ENCODE results near the gene OTULINL. TPM values are rescaled to one million over a fixed set of nuclear protein-coding genes. Genes with fewer than 3 reads are reported as not detected.

The OTULINL gene
- total and polyA plus RNA-seq, 4 experiments from 2014 or later, result 17.8 to 39.6 (median 25.5) TPM

GRCh38 chr5:14581891-14582796 lies 552 bp downstream of the OTULINL start:
- Histone ChIP-seq H3K36me3 (ENCODE audit: insufficient read depth, low read length) (no peaks in the 10 kb centered on the region), H3K4me3 (ENCODE audit: low read length in 2 of 2) (peak overlapping the region; percentile 34 to 67), H3K27ac (ENCODE audit: low read depth, low read length) (peak overlapping the region; percentile 67), H3K4me1 (ENCODE audit: insufficient read depth, low read length) (peaks cover 29% of the 10 kb centered on the region), H3K9me3 (ENCODE audit: control insufficient read depth in 1 of 2, low read length in 2 of 2) (no peaks in the 10 kb centered on the region), H3K27me3 (ENCODE audit: insufficient read depth, low read length) (no peaks in the 10 kb centered on the region)
- peak; percentile 81 to 87 (median 86) for DNase-seq
- peaks cover 0 to 2% (median 0%) of the 10 kb centered on the region in 8 donors for H3K9me3 Mint-ChIP-seq
- POLR2A ChIA-PET (ENCODE audit: partially characterized antibody), result interaction anchor here (0.6 to 5.7 kb wide), 18 partner anchors 11 to 411 kb away, joined by 3 to 108 read pairs (median 4); partner anchors contain the start of genes ANKH and OTULIN
- no peaks in the 10 kb centered on the region for H3K27me3 Mint-ChIP-seq
- peak overlapping the region; percentile 83 to 91 (median 90) for H3K4me3 Mint-ChIP-seq
- peak overlapping the region; percentile 84 to 96 (median 91) for H3K27ac Mint-ChIP-seq
- peaks cover 19 to 50% (median 36%) of the 10 kb centered on the region in 4 donors for H3K4me1 Mint-ChIP-seq
- intact Hi-C loops (cut with micrococcal nuclease), result loop anchor here (1.0 to 5.0 kb wide), 9 partner anchors 13 to 291 kb away; partner anchors contain the start of gene OTULIN
- CTCF ChIA-PET (ENCODE audit: partially characterized antibody), result interaction anchor here (0.7 to 3.6 kb wide), 13 partner anchors 11 to 215 kb away, joined by 3 to 36 read pairs (median 3); no protein-coding TSS in a partner anchor
- peaks cover 4 to 5% of the 10 kb centered on the region in 2 donors for H3K36me3 Mint-ChIP-seq

GRCh38 chr5:14582797-14583137 lies 1.2 kb downstream of the OTULINL start:
- no peak for DNase-seq
- POLR2A ChIA-PET (ENCODE audit: partially characterized antibody), result interaction anchor here (0.6 to 5.7 kb wide), 17 partner anchors 11 to 305 kb away, joined by 3 to 108 read pairs (median 4); partner anchors contain the start of genes ANKH and OTULIN
- peak overlapping the region; percentile 67 for H3K27ac ChIP-seq (ENCODE audit: low read depth, low read length)
- H3K4me1 ChIP-seq (ENCODE audit: insufficient read depth, low read length), result peaks cover 29% of the 10 kb centered on the region
- Mint-ChIP-seq H3K4me1 (peaks cover 21 to 55% (median 39%) of the 10 kb centered on the region in 4 donors), H3K4me3 (peak overlapping the region; percentile 83 to 91 (median 90)), H3K27me3 (no peaks in the 10 kb centered on the region), H3K27ac (peak overlapping the region; percentile 84 to 96 (median 91)), H3K9me3 (peaks cover 0 to 3% (median 0%) of the 10 kb centered on the region in 8 donors), H3K36me3 (peaks cover 4 to 5% of the 10 kb centered on the region in 2 donors)
- CTCF ChIA-PET (ENCODE audit: partially characterized antibody), result interaction anchor here (0.7 to 3.6 kb wide), 14 partner anchors 11 to 215 kb away, joined by 3 to 36 read pairs (median 3); no protein-coding TSS in a partner anchor
- no peaks in the 10 kb centered on the region for H3K9me3 ChIP-seq (ENCODE audit: control insufficient read depth in 1 of 2, low read length in 2 of 2)
- no peaks in the 10 kb centered on the region for H3K36me3 ChIP-seq (ENCODE audit: insufficient read depth, low read length)
- H3K4me3 ChIP-seq (ENCODE audit: low read length in 2 of 2), result peak overlapping the region in 1 of 2 donors; percentile 67
- intact Hi-C loops (cut with micrococcal nuclease), result loop anchor here (1.0 to 5.0 kb wide), 7 partner anchors 13 to 290 kb away; partner anchors contain the start of gene OTULIN
- H3K27me3 ChIP-seq (ENCODE audit: insufficient read depth, low read length), result no peaks in the 10 kb centered on the region

DNA sequence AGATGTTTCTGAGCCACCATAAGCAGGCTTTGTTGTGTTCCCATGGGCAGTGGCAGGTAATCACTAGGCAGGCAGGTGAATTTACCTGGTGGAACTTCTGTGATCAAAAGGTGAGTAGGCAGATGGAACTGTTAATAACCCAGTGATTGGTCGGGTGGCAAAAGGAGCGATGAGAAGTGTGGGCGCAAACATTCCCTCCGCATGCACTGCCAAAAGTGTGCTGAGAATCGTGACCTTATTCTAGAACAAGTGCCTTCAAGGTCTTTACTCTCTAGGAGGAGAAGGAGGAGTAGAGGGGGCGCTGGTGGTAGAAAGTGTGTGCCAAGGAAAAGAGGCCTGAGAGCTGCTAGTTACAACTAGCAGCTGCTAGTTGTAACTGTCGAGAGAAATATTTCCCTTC lies 3.3 kb downstream of the OTULINL start:
- Mint-ChIP-seq H3K4me1 (peaks cover 31 to 72% (median 54%) of the 10 kb centered on the region in 4 donors), H3K36me3 (peaks cover 4 to 5% of the 10 kb centered on the region in 2 donors), H3K4me3 (peak overlapping the region in 4 of 8 donors; percentile 1 to 33 (median 20)), H3K9me3 (peaks cover 0 to 4% (median 0%) of the 10 kb centered on the region in 8 donors), H3K27ac (peak overlapping the region in 1 of 7 donors; percentile 50), H3K27me3 (no peaks in the 10 kb centered on the region)
- Histone ChIP-seq H3K4me3 (ENCODE audit: low read length in 2 of 2) (no peak overlapping the region), H3K4me1 (ENCODE audit: insufficient read depth, low read length) (peaks cover 29% of the 10 kb centered on the region), H3K9me3 (ENCODE audit: control insufficient read depth in 1 of 2, low read length in 2 of 2) (no peaks in the 10 kb centered on the region), H3K36me3 (ENCODE audit: insufficient read depth, low read length) (no peaks in the 10 kb centered on the region), H3K27me3 (ENCODE audit: insufficient read depth, low read length) (no peaks in the 10 kb centered on the region), H3K27ac (ENCODE audit: low read depth, low read length) (no peak overlapping the region)
- intact Hi-C loops (cut with micrococcal nuclease), result loop anchor here (5.0 kb wide), 1 partner anchor 62 kb away; no protein-coding TSS in a partner anchor
- ChIA-PET POLR2A (ENCODE audit: partially characterized antibody) (interaction anchor here (5.7 kb wide), 1 partner anchor 8 kb away, joined by 108 read pairs; no protein-coding TSS in a partner anchor), CTCF (ENCODE audit: partially characterized antibody) (interaction anchor here (2.0 kb wide), 1 partner anchor 221 kb away, joined by 6 read pairs; no protein-coding TSS in a partner anchor)
- DNase-seq, result no peak

- H3K27me3 ChIP-seq (ENCODE audit: insufficient read depth, low read length), result no peaks in the 10 kb centered on the region
- Mint-ChIP-seq H3K9me3 (peaks cover 0 to 4% (median 0%) of the 10 kb centered on the region in 8 donors), H3K4me1 (peaks cover 43 to 94% (median 64%) of the 10 kb centered on the region in 4 donors), H3K27me3 (no peaks in the 10 kb centered on the region), H3K36me3 (peaks cover 4 to 5% of the 10 kb centered on the region in 2 donors), H3K4me3 (peak overlapping the region in 1 of 8 donors; percentile 27), H3K27ac (peak overlapping the region in 2 of 7 donors; percentile 38 to 57)
- ChIA-PET POLR2A (ENCODE audit: partially characterized antibody) (no interaction called here), CTCF (ENCODE audit: partially characterized antibody) (interaction anchor here (0.9 to 1.9 kb wide), 2 partner anchors 12 to 61 kb away, joined by 3 to 7 read pairs; no protein-coding TSS in a partner anchor)
- H3K4me3 ChIP-seq (ENCODE audit: low read length in 2 of 2), result no peak overlapping the region
- H3K36me3 ChIP-seq (ENCODE audit: insufficient read depth, low read length), result no peaks in the 10 kb centered on the region
- intact Hi-C loops (cut with micrococcal nuclease), result no loop called here
- no peak overlapping the region for H3K27ac ChIP-seq (ENCODE audit: low read depth, low read length)
- peaks cover 48% of the 10 kb centered on the region for H3K4me1 ChIP-seq (ENCODE audit: insufficient read depth, low read length)
- H3K9me3 ChIP-seq (ENCODE audit: control insufficient read depth in 1 of 2, low read length in 2 of 2), result no peaks in the 10 kb centered on the region
- DNase-seq, result no peak
Measured at GRCh38 chr5:14587150-14587549, 5.6 kb downstream of the OTULINL start.

- Histone ChIP-seq H3K4me3 (ENCODE audit: low read length in 2 of 2) (no peak overlapping the region), H3K4me1 (ENCODE audit: insufficient read depth, low read length) (peaks cover 50% of the 10 kb centered on the region), H3K36me3 (ENCODE audit: insufficient read depth, low read length) (no peaks in the 10 kb centered on the region), H3K27ac (ENCODE audit: low read depth, low read length) (no peak overlapping the region), H3K27me3 (ENCODE audit: insufficient read depth, low read length) (no peaks in the 10 kb centered on the region), H3K9me3 (ENCODE audit: control insufficient read depth in 1 of 2, low read length in 2 of 2) (no peaks in the 10 kb centered on the region)
- CTCF ChIA-PET (ENCODE audit: partially characterized antibody), result interaction anchor here (1.1 to 1.9 kb wide), 2 partner anchors 60 to 200 kb away, joined by 3 to 7 read pairs; no protein-coding TSS in a partner anchor
- intact Hi-C loops (cut with micrococcal nuclease), result no loop called here
- peaks cover 49 to 94% (median 67%) of the 10 kb centered on the region in 4 donors for H3K4me1 Mint-ChIP-seq
- H3K27me3 Mint-ChIP-seq, result no peaks in the 10 kb centered on the region
- POLR2A ChIA-PET (ENCODE audit: partially characterized antibody), result no interaction called here
- peak overlapping the region in 2 of 7 donors; percentile 14 to 51 for H3K27ac Mint-ChIP-seq
- H3K4me3 Mint-ChIP-seq, result no peak overlapping the region
- H3K9me3 Mint-ChIP-seq, result peaks cover 0 to 4% (median 0%) of the 10 kb centered on the region in 8 donors
- H3K36me3 Mint-ChIP-seq, result peaks cover 4% of the 10 kb centered on the region in 2 donors
- DNase-seq, result no peak
Measured at GRCh38 chr5:14588145-14588544, 6.6 kb downstream of the OTULINL start.

GRCh38 chr5:14588758-14589543 lies 7.4 kb downstream of the OTULINL start:
- no peak overlapping the region for H3K27ac ChIP-seq (ENCODE audit: low read depth, low read length)
- peaks cover 53 to 94% (median 70%) of the 10 kb centered on the region in 4 donors for H3K4me1 Mint-ChIP-seq
- H3K27me3 ChIP-seq (ENCODE audit: insufficient read depth, low read length), result no peaks in the 10 kb centered on the region
- H3K36me3 Mint-ChIP-seq, result peaks cover 1 to 4% of the 10 kb centered on the region in 2 donors
- peak overlapping the region in 6 of 7 donors; percentile 3 to 80 (median 27) for H3K27ac Mint-ChIP-seq
- H3K9me3 ChIP-seq (ENCODE audit: control insufficient read depth in 1 of 2, low read length in 2 of 2), result no peaks in the 10 kb centered on the region
- peaks cover 50% of the 10 kb centered on the region for H3K4me1 ChIP-seq (ENCODE audit: insufficient read depth, low read length)
- no peaks in the 10 kb centered on the region for H3K36me3 ChIP-seq (ENCODE audit: insufficient read depth, low read length)
- DNase-seq, result no peak
- POLR2A ChIA-PET (ENCODE audit: partially characterized antibody), result no interaction called here
- H3K9me3 Mint-ChIP-seq, result peaks cover 0 to 4% (median 0%) of the 10 kb centered on the region in 8 donors
- no peak overlapping the region for H3K4me3 ChIP-seq (ENCODE audit: low read length in 2 of 2)
- no peak overlapping the region for H3K4me3 Mint-ChIP-seq
- CTCF ChIA-PET (ENCODE audit: partially characterized antibody), result interaction anchor here (1.1 to 7.2 kb wide), 2 partner anchors 60 to 200 kb away, joined by 3 to 28 read pairs; no protein-coding TSS in a partner anchor
- intact Hi-C loops (cut with micrococcal nuclease), result no loop called here
- H3K27me3 Mint-ChIP-seq, result no peaks in the 10 kb centered on the region

Data from CD4-positive, alpha-beta memory T cell (primary cell).